Fibroblast of skin of abdomen (primary cell): ENCODE results near the gene TBC1D14.

Source experiments
- DNase-seq: peaks from one replicate; pipeline ENCODE4 v3.0.0-alpha.2; 2013

TBC1D14 gene

GRCh38 chr4:6955261-6955911 is 45.8 kb downstream of the TBC1D14 start:
- DNase-seq: no peak

GRCh38 chr4:6956087-6956433 is 46.4 kb downstream of the TBC1D14 start:
- no peak for DNase-seq

- DNase-seq: no peak
These were observed 47.0 kb downstream of the TBC1D14 start for GRCh38 chr4:6956434-6957147.

GRCh38 chr4:6957148-6957520 is 47.5 kb downstream of the TBC1D14 start:
- no peak for DNase-seq

- no peak for DNase-seq
These were observed 48.4 kb downstream of the TBC1D14 start for GRCh38 chr4:6957994-6958393.

GRCh38 chr4:6959261-6959660 is 49.6 kb downstream of the TBC1D14 start:
- DNase-seq: no peak

GRCh38 chr4:6960154-6960553 is 50.5 kb downstream of the TBC1D14 start:
- no peak for DNase-seq

GRCh38 chr4:6960628-6961412 is 51.2 kb downstream of the TBC1D14 start:
- no peak for DNase-seq

GRCh38 chr4:6961496-6962210 is 52.0 kb downstream of the TBC1D14 start:
- DNase-seq: no peak

- DNase-seq: no peak
These were observed 52.8 kb downstream of the TBC1D14 start for GRCh38 chr4:6962211-6963041.

GRCh38 chr4:6963139-6963611 is 53.5 kb downstream of the TBC1D14 start:
- DNase-seq: no peak

GRCh38 chr4:6964858-6965257 is 55.2 kb downstream of the TBC1D14 start:
- no peak for DNase-seq

GRCh38 chr4:6965329-6965728 is 55.7 kb downstream of the TBC1D14 start:
- DNase-seq: no peak

GRCh38 chr4:6967846-6968340 is 58.3 kb downstream of the TBC1D14 start:
- DNase-seq: no peak

- DNase-seq: no peak
These were observed 58.9 kb downstream of the TBC1D14 start for GRCh38 chr4:6968496-6968895.

GRCh38 chr4:6969826-6970800 is 60.5 kb downstream of the TBC1D14 start:
- DNase-seq: no peak

GRCh38 chr4:6971536-6972374 is 62.1 kb downstream of the TBC1D14 start:
- no peak for DNase-seq

GRCh38 chr4:6972375-6972650 is 62.7 kb downstream of the TBC1D14 start:
- no peak for DNase-seq

GRCh38 chr4:6972911-6973310 is 63.3 kb downstream of the TBC1D14 start:
- DNase-seq: no peak
